Liver (tissue), 9 donors: Measurements from ENCODE around the gene GPX3. TPM values are rescaled to one million over a fixed set of nuclear protein-coding genes. Genes with fewer than 3 reads are reported as not detected.

Experiments
- DNase-seq: peaks from one replicate; pipeline ENCODE4 v3.0.0-alpha.2; 2017; ENCODE audit warnings: low spot score
- H3K27ac ChIP-seq, 2 donors: one replicate each; pipeline ENCODE4 v1.7.0; 2013; ENCODE audit warnings: inconsistent platforms in 2 of 2, low read length in 2 of 2, control low read depth in 1 of 2, low read depth in 1 of 2, mild to moderate bottlenecking in 1 of 2
- H3K27me3 ChIP-seq, 4 donors: one replicate each; pipeline versions ENCODE4 v1.6.1 to v1.7.0; 2013; ENCODE audit warnings: low read length in 3 of 4, inconsistent platforms in 1 of 4, mild to moderate bottlenecking in 1 of 4, moderate library complexity in 1 of 4; ENCODE audit not compliant: control insufficient read depth in 4 of 4, insufficient read depth in 4 of 4
- H3K36me3 ChIP-seq, 4 donors: one replicate each; pipeline versions ENCODE4 v1.6.1 to v1.7.0; 2013; ENCODE audit warnings: low read length in 3 of 4, mild to moderate bottlenecking in 3 of 4, low read depth in 1 of 4, moderate library complexity in 1 of 4; ENCODE audit not compliant: control insufficient read depth in 4 of 4, insufficient read depth in 3 of 4
- H3K4me1 ChIP-seq, 4 donors: one replicate each; pipeline versions ENCODE4 v1.6.1 to v1.7.0; 2013; ENCODE audit warnings: low read length in 3 of 4, mild to moderate bottlenecking in 3 of 4, moderate library complexity in 1 of 4; ENCODE audit not compliant: control insufficient read depth in 4 of 4, insufficient read depth in 4 of 4
- H3K4me3 ChIP-seq, 3 donors: one replicate each; pipeline versions ENCODE4 v1.6.1 to v1.7.0; 2013; ENCODE audit warnings: low read length in 3 of 3, control low read depth in 1 of 3, low read depth in 1 of 3, mild to moderate bottlenecking in 1 of 3
- H3K9ac ChIP-seq, 2 donors: one replicate each; pipeline ENCODE4 v1.7.0; 2013; ENCODE audit warnings: low read length in 2 of 2, mild to moderate bottlenecking in 2 of 2, moderate library complexity in 2 of 2, control low read depth in 1 of 2, low read depth in 1 of 2
- H3K9me3 ChIP-seq, 4 donors: one replicate each; pipeline versions ENCODE4 v1.6.1 to v1.7.0; 2013; ENCODE audit warnings: low read length in 3 of 4; ENCODE audit not compliant: control insufficient read depth in 4 of 4
- CTCF ChIP-seq: fragments of 150-350 bp; IDR thresholded peaks from 2 replicates; pipeline ENCODE4 v1.5.1; 2017; ENCODE audit warnings: improper control_type of control experiment, low read depth, low read length; ENCODE audit not compliant: missing input control
- EGR1 ChIP-seq, 2 donors: IDR thresholded peaks; 2 replicates each; pipeline ENCODE4 v1.6.1; 2016 to 2018; ENCODE audit warnings: antibody characterized with exemption in 2 of 2, low read depth in 2 of 2
- HNF4A ChIP-seq, 2 donors: conservative IDR thresholded peaks; 2 replicates each; pipeline ENCODE4 v1.6.1; 2016; ENCODE audit warnings: antibody characterized with exemption in 2 of 2, mild to moderate bottlenecking in 2 of 2
- MAX ChIP-seq: IDR thresholded peaks from 2 replicates; pipeline ENCODE4 v1.6.1; 2016; ENCODE audit warnings: antibody characterized with exemption
- RAD21 ChIP-seq, 2 donors: IDR thresholded peaks; 2 replicates each; pipeline ENCODE4 v1.6.1; 2016; ENCODE audit warnings: antibody characterized with exemption in 2 of 2, mild to moderate bottlenecking in 2 of 2
- RXRA ChIP-seq, 2 donors: IDR thresholded peaks; 2 replicates each; pipeline ENCODE4 v1.6.1; 2017 to 2018; ENCODE audit warnings: antibody characterized with exemption in 2 of 2, mild to moderate bottlenecking in 1 of 2
- SP1 ChIP-seq: IDR thresholded peaks from 2 replicates; pipeline ENCODE4 v1.6.1; 2018; ENCODE audit warnings: antibody characterized with exemption, mild to moderate bottlenecking
- WGBS: extraction: QIAGEN DNeasy Blood & Tissue Kit; methylation state at CpG from one replicate; pipeline ENCODE4 v1.1.7; 2013; 5-methylcytosine and 5-hydroxymethylcytosine counted together
- polyA plus RNA-seq, 2 donors: library from polyadenylated mRNA; stranded (reverse) in 1 of 2; unstranded in 1 of 2; fragments of 200-250 nt in 1 of 2; fragments of >200 nt in 1 of 2; fragmentation: Nextera tagmentation in 1 of 2; extraction: Ambion mirVana in 1 of 2; gene quantifications; one replicate each; pipeline versions ENCODE4 v1.2.1 to v1.2.3, GENCODE V29; 2013 to 2015
- total RNA-seq, 2 donors: library from RNA; depleted of rRNA; stranded (reverse); fragments of >200 nt; gene quantifications; one replicate each; pipeline ENCODE4 v1.2.3, GENCODE V29; 2014
- TF ChIP-seq, protein P1 (sequence below): IDR thresholded peaks from 2 replicates; pipeline ENCODE4 v1.6.1; 2016; ENCODE audit warnings: antibody characterized with exemption
- donor health status: healthy.
- donor health status: healthy.
- donor health status: healthy.
- donor health status: healthy.
- donor health status: healthy.

The GPX3 gene
- total and polyA plus RNA-seq, 4 donors, result 72.9 to 878 (median 237) TPM

- no peak overlapping the region for H3K27ac ChIP-seq
Observed at GRCh38 chr5:151056379-151057325, 36.3 kb downstream of the GPX3 start.

DNA sequence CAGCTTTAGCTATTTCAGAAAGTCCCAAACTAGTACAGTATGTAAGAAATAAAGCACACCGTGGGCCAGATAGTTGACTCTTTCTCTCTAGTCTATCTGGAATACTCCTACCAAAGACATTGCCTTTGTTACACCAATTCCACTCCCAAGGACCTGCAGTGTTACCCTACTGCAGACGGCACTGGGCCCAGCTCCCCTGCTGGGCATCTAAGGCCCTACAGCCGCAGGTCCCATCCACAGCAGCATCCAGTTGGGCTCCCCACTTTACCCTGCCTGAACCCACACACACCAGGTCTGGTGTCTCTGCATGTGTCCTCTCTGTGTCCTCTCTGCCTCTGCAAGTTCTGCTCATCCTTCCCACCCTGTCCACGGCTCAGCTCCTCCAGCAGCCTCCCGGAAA, 37.9 kb downstream of the GPX3 start:
- H3K4me1 ChIP-seq, result peaks cover 2 to 41% (median 27%) of the 10 kb centered on the region in 4 donors
- no peaks in the 10 kb centered on the region for H3K27me3 ChIP-seq
- H3K36me3 ChIP-seq, result peaks cover 4 to 52% (median 37%) of the 10 kb centered on the region in 4 donors
- H3K4me3 ChIP-seq, result no peak overlapping the region
- DNase-seq, result no peak
- WGBS, result 95% methylated on average over 5 of the region's 5 CpGs
- TF ChIP-seq, protein P1, sequence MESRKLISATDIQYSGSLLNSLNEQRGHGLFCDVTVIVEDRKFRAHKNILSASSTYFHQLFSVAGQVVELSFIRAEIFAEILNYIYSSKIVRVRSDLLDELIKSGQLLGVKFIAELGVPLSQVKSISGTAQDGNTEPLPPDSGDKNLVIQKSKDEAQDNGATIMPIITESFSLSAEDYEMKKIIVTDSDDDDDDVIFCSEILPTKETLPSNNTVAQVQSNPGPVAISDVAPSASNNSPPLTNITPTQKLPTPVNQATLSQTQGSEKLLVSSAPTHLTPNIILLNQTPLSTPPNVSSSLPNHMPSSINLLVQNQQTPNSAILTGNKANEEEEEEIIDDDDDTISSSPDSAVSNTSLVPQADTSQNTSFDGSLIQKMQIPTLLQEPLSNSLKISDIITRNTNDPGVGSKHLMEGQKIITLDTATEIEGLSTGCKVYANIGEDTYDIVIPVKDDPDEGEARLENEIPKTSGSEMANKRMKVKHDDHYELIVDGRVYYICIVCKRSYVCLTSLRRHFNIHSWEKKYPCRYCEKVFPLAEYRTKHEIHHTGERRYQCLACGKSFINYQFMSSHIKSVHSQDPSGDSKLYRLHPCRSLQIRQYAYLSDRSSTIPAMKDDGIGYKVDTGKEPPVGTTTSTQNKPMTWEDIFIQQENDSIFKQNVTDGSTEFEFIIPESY, result no peak
- TF ChIP-seq RXRA (IDR thresholded peaks at IDR 0.05), result no peak
- no peak for TF ChIP-seq RAD21 (IDR thresholded peaks at IDR 0.05)
- TF ChIP-seq CTCF, result peak; percentile 4
- no peak for TF ChIP-seq EGR1 (IDR thresholded peaks at IDR 0.05; ENCODE audit: low read depth in 2 of 2)
- no peaks in the 10 kb centered on the region for H3K9me3 ChIP-seq
- H3K9ac ChIP-seq, result no peak overlapping the region
- peak overlapping the region in 1 of 2 donors; percentile 94 for H3K27ac ChIP-seq

More at GRCh38 chr5:151056379-151057325, 36.3 kb downstream of the GPX3 start:
- no peaks in the 10 kb centered on the region for H3K27me3 ChIP-seq
- no peak overlapping the region for H3K4me3 ChIP-seq
- peaks cover 2 to 33% (median 25%) of the 10 kb centered on the region in 4 donors for H3K4me1 ChIP-seq
- no peak overlapping the region for H3K9ac ChIP-seq
- H3K36me3 ChIP-seq, result peaks cover 4 to 44% (median 31%) of the 10 kb centered on the region in 4 donors
- no peak for DNase-seq
- WGBS, result 93% methylated on average over 25 of the region's 25 CpGs
- H3K9me3 ChIP-seq, result no peaks in the 10 kb centered on the region
- peak; percentile 17 to 20 for TF ChIP-seq HNF4A (conservative IDR thresholded peaks at IDR 0.05)
- no peak for TF ChIP-seq SP1

GRCh38 chr5:151058891-151059489, 38.6 kb downstream of the GPX3 start:
- peaks cover 7 to 44% (median 28%) of the 10 kb centered on the region in 4 donors for H3K4me1 ChIP-seq
- 89% methylated on average over 7 of the region's 7 CpGs for WGBS
- peaks cover 4 to 45% (median 33%) of the 10 kb centered on the region in 4 donors for H3K36me3 ChIP-seq
- no peak overlapping the region for H3K4me3 ChIP-seq
- H3K27me3 ChIP-seq, result no peaks in the 10 kb centered on the region
- DNase-seq, result no peak
- no peaks in the 10 kb centered on the region for H3K9me3 ChIP-seq
- TF ChIP-seq MAX (no peak), CTCF (peak; percentile 40), RAD21 (IDR thresholded peaks at IDR 0.05) (peak; percentile 45 to 84)
- H3K27ac ChIP-seq, result peak overlapping the region; percentile 81 to 94
- H3K9ac ChIP-seq, result peak overlapping the region in 1 of 2 donors; percentile 13
